Right lobe of liver (tissue), 4 donors: Measurements from ENCODE around the gene MNT.

Experiments used
- CTCF ChIP-seq, 4 donors: fragments of 200-600 bp in 3 of 4; fragments of 450-650 bp in 1 of 4; IDR thresholded peaks; one replicate each; pipeline versions ENCODE4 v1.5.1 to v1.8.0; 2016 to 2022; ENCODE audit warnings: antibody characterized with exemption in 4 of 4, mild to moderate bottlenecking in 2 of 4
- POLR2A ChIP-seq: fragments of 450-650 bp; IDR thresholded peaks from one replicate; pipeline ENCODE4 v1.6.1; 2017; ENCODE audit warnings: antibody characterized with exemption, mild to moderate bottlenecking
- donor health status: DM: no; HTN: no; CAD: no.
- donor health status: DM: no; HTN: no; CAD: no.
- donor health status: DM: no; HTN: yes; CAD: no.

- TF ChIP-seq POLR2A (no peak), CTCF (IDR thresholded peaks at IDR 0.05) (no peak)
Measured at GRCh38 chr17:2366747-2367494, 33.9 kb downstream of the MNT start.
